WERI-Rb-1 (cell line): ENCODE data around the gene OSBPL7.

Experiments used
- DNase-seq: peaks from one replicate; pipeline ENCODE4 v3.0.0-alpha.2; 2020
- H3K27ac ChIP-seq: fragments of 250-450 bp; sonication (Bioruptor Pico); 2 replicates; pipeline ENCODE4 v1.5.1; 2020; ENCODE audit warnings: mild to moderate bottlenecking, moderate library complexity
- H3K27me3 ChIP-seq: fragments of 250-450 bp; sonication (Bioruptor Pico); 2 replicates; pipeline ENCODE4 v1.5.1; 2021; ENCODE audit warnings: mild to moderate bottlenecking, low read depth, moderate library complexity; ENCODE audit not compliant: insufficient read depth, severe bottlenecking
- H3K36me3 ChIP-seq: fragments of 250-450 bp; sonication (Bioruptor Pico); 2 replicates; pipeline ENCODE4 v1.5.1; 2020; ENCODE audit warnings: mild to moderate bottlenecking, moderate library complexity
- H3K4me3 ChIP-seq: 2 replicates; pipeline ENCODE4 v1.5.1; 2011; ENCODE audit warnings: low read depth, mild to moderate bottlenecking, control low read depth, low read length
- H3K9me3 ChIP-seq: fragments of 250-450 bp; sonication (Bioruptor Pico); 2 replicates; pipeline ENCODE4 v1.5.1; 2021; ENCODE audit warnings: mild to moderate bottlenecking, moderate library complexity; ENCODE audit not compliant: severe bottlenecking
- CTCF ChIP-seq: IDR thresholded peaks from 2 replicates; pipeline ENCODE4 v1.5.1; 2011; ENCODE audit warnings: low read depth, mild to moderate bottlenecking, control low read depth, inconsistent platforms, low read length

Gene OSBPL7

GRCh38 chr17:47836601-47837000 lies 15.0 kb upstream of the OSBPL7 start:
- DNase-seq, result no peak
- Histone ChIP-seq H3K36me3 (peaks cover 43% of the 10 kb centered on the region), H3K27ac (no peak overlapping the region), H3K4me3 (no peak overlapping the region), H3K9me3 (no peaks in the 10 kb centered on the region), H3K27me3 (no peaks in the 10 kb centered on the region)
- no peak for TF ChIP-seq CTCF

- Histone ChIP-seq H3K27ac (no peak overlapping the region), H3K27me3 (no peaks in the 10 kb centered on the region), H3K36me3 (peaks cover 36% of the 10 kb centered on the region), H3K4me3 (no peak overlapping the region), H3K9me3 (no peaks in the 10 kb centered on the region)
- TF ChIP-seq CTCF, result no peak
- no peak for DNase-seq
Observed at GRCh38 chr17:47834756-47835155, 13.2 kb upstream of the OSBPL7 start.

DNA sequence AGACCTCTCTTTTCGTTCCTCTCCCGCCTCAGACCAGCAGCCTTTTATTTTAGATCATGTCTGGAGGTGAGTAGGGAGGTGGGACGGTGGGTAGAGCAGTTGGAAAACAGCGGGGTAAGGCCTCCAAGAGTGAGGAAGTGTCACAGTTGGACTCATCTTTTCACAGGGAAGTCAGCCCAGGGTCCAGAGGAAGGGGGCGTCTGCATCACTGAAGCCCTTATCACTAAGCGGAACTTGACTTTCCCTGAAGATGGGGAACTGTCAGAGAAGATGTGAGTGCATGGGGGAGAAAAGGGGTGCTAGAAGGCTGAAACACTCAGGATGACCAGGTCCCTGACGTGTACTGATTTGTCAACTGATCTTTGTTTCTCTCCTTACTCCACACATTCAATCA lies 10.3 kb upstream of the OSBPL7 start:
- no peak for TF ChIP-seq CTCF
- Histone ChIP-seq H3K27ac (peak overlapping the region; percentile 5), H3K9me3 (no peaks in the 10 kb centered on the region), H3K4me3 (peak overlapping the region; percentile 78), H3K27me3 (no peaks in the 10 kb centered on the region), H3K36me3 (peaks cover 26% of the 10 kb centered on the region)
- DNase-seq, result no peak

DNA sequence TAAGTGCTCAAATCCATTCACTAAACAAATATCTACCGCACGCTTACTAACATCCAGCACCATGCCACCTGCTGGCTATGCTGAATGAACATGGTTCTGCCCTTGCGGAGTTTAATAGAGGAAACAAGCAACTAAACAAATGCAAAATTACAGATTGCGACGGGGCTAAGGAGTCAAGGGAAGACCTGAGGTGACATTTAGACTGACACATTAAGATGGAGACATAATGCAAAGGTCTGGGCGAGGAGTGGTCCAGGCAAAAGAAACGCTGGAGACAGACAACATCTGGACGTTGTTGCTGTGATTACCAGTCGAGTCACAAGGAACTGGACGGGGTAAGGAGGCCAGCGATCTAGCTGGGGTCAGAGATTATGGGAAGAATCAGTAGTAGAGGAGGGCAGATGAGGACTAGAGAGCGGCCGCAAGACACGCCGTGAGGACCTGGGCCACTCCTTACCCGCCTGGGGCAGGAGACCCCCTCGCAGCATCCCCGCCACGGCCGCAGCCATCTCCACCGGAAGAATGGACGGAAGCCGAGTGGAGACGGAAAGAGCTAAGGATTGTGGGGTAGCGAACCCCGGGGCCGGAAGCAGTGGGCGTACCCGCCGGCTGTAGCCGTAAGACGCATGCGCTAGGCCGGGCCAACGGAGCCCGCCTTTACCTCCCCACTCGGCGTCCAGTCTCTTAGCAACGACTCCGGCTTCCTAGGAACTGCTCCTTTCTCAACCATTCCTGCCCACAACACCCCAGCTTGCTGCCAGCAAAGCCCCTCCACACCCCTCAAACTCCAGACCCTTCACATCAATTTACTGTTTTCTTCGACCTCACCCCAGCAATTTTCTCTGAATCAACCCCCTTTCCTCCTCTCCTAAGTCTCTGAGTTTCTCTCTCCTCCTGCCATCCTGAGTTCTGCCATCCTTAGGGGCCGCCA lies 9.7 kb upstream of the OSBPL7 start, which contains the start of the genes LRRC46 and MRPL10:
Gene LRRC46 (plus strand): TSS at position 668 of the 931 bp plus-strand sequence. CDS start 320 bp downstream, outside the sequence.
Gene MRPL10 (minus strand): TSS at position 539 of the 931 bp plus-strand sequence. CDS start 30 bp downstream, at position 509.
- H3K9me3 ChIP-seq, result no peaks in the 10 kb centered on the region
- H3K27me3 ChIP-seq, result no peaks in the 10 kb centered on the region
- peak within 1 kb of the TSS; percentile 78 for H3K4me3 ChIP-seq
- H3K27ac ChIP-seq, result peak within 1 kb of the TSS; percentile 70
- H3K36me3 ChIP-seq, result peaks cover 28% of the 10 kb centered on the region
- DNase-seq, result peak; percentile 97
- TF ChIP-seq CTCF, result peak; percentile 26; the same call in 1 of the 2 replicates

DNA sequence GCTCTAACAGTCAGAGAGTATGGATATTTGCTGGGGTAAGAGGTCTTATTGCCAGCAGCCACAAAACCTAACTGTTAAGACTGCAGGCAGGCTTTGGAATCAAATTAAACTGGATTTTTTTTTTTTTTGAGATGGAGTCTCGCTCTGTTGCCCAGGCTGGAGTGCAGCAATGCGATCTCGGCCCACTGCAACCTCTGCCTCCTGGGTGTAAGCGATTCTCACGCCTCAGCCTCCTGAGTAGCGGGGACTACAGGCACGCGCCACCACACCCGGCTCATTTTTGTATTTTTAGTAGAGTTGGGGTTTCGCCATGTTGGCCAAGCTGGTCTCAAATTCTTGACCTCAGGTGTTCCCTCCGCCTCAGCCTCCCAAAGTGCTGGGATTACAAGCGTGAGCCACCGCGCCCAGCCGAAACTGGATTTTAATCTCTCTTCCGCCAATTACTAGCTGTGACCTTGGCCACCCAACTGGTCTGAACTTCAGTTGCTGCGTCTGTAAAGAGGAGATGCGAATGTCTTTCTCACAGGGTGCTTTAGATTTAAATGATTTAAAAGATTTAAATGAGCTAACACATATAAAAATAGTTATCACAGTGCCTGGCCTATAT lies 8.9 kb upstream of the OSBPL7 start:
- no peaks in the 10 kb centered on the region for H3K27me3 ChIP-seq
- no peak for TF ChIP-seq CTCF
- no peaks in the 10 kb centered on the region for H3K9me3 ChIP-seq
- peaks cover 28% of the 10 kb centered on the region for H3K36me3 ChIP-seq
- peak; percentile 45 for DNase-seq
- H3K4me3 ChIP-seq, result peak overlapping the region; percentile 78
- peak overlapping the region; percentile 70 for H3K27ac ChIP-seq
